DMS153 (cell line): ENCODE measurements around the gene CXorf49B.

ENCODE experiments used
- DNase-seq: peaks from one replicate; lab custom pipeline; 2025; lab: John Stamatoyannopoulos, UW

Gene CXorf49B

DNA sequence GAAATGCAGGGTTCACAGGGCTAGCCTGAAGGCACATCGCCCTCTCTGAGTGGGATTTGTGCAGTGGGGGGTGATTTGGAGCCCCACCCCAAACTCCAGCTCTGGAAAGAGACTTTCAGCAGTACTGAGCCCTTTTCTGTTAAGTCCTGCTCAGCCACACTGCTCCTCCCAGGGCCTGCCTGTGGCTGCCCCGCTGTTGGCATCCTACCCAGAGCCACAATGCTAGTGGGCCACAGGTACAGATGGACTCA, 52.7 kb downstream of the CXorf49B start:
- DNase-seq = no peak
